Left colon (tissue), 2 donors: ENCODE results near the gene MPC1L. TPM values are rescaled to one million over a fixed set of nuclear protein-coding genes. Genes with fewer than 3 reads are reported as not detected.
"Not testable (repeated sequence)": the region's sequence is repeated elsewhere in the genome, so short reads cannot be mapped to it uniquely, and the experiment has no call there.

Experiments used
- ATAC-seq: fragments of 200-7000 bp; cut with Tn5 transposase; one replicate; pipeline ENCODE4 v1.9.1; 2020; ENCODE audit warnings: mild to moderate bottlenecking, moderate library complexity
- DNase-seq, 2 donors: peaks; one replicate each; pipeline ENCODE4 v3.0.0-alpha.2; 2020
- intact Hi-C, 2 donors: fragments of 100-400 bp; cut with DNase I in 1 of 2; cut with micrococcal nuclease in 1 of 2; formaldehyde crosslinking; loops; one replicate each; pipeline versions ENCODE4 v1.11.2 to v1.14.0; 2022; cut with DNase I, micrococcal nuclease
- long read RNA-seq: library from polyadenylated mRNA; unstranded; transcript quantifications from one replicate; pipeline ENCODE4 v2.0.0, GENCODE V29; 2021
- total RNA-seq, 2 donors: library from RNA; stranded (reverse); fragmentation: NEBNext Ultra II Directional; extraction: Animal tissue kit (Norgen Biotek cat#: 25700); gene quantifications; one replicate each; pipeline ENCODE4 v1.2.1, GENCODE V29; 2021
- donor health status: DM: no; HTN: no; CAD: no.
- donor health status: DM: yes; HTN: yes; CAD: no.

The MPC1L gene
- not detected for total RNA-seq
- long read RNA-seq, result 0 reads

- ATAC-seq (no peak), DNase-seq (no peak)
- intact Hi-C loops, result no loop called here
These were observed at the start of gene MPC1L for GRCh38 chrX:40623139-40623536. TSS of gene MPC1L (plus strand) at chrX:40623428. CDS start at chrX:40623566, 138 bp downstream.

DNA sequence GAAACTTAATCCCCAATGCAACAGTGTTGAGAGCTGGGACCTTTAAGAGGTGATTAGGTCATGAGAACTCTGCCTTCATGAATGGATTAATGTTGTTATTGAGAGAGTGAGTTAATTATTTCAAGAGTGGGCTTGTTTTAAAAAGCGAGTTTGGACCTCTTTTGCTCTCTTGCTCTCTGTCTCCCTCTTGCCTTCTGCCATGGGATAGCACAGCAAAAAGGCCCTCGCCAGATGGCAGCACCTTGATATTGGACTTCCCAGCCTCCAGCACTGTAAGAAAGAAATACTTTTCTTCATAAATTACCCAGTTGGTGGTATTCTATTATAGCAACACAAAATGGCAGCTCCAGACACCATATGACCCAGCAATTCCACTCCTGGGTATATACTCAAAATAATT lies 49.5 kb upstream of the MPC1L start:
- DNase-seq (no peak), ATAC-seq (peak; percentile 33)
- intact Hi-C loops, result no loop called here

GRCh38 chrX:40575411-40575810 lies 47.8 kb upstream of the MPC1L start:
- peak; percentile 32 for ATAC-seq
- DNase-seq, intact Hi-C loops: not testable (repeated sequence)

DNA sequence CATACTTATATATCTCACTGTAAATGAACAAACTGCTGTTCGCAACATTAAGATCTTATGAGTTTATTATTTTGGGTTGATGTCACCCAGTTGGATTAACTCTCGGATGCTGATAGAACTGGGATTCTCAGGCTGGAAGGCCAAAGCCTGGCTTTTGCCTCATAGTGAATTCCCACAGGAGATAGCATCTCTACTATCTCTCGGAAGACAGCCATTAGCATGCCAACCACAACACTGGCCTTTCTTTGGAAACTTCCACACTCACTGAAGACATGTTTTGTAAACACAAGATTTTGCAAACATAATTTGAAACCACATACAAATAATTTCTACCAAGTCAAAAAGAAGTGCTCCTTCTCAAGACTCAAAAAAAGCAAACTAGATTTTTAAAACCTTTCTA lies 46.9 kb upstream of the MPC1L start:
- ATAC-seq (no peak), DNase-seq (no peak)
- intact Hi-C loops, result no loop called here

DNA sequence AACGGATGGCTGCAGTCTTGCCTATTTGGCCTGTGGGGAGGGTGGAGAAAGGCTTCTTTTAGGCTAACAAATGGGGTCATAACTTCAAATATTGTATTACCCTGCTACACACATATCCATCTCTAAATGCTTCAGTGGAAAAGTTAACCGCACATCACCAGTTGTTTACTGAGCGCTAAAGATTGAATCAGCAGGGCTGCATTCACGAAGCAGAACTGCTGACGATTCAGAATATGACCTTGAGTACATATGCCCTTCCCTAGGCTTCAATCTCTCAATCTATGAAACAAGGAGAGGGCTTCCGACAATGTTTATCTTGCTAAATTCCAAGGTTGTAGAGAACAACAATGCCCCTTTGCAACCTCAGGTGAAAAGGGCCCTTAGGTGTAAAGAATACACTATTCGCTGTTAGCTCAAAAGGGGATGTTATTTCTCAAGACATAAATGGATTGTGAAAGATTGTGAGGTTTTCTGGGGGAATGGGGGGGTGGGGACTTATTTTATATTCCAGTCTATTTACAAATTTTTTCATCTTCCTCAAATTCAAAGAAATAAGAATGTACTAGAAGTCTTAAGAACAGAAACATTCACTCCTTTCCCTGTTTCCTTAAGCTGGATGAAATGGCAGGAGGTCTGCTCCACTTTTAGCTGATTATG lies 45.1 kb upstream of the MPC1L start:
- DNase-seq (no peak), ATAC-seq (no peak)
- intact Hi-C loops, result no loop called here

DNA sequence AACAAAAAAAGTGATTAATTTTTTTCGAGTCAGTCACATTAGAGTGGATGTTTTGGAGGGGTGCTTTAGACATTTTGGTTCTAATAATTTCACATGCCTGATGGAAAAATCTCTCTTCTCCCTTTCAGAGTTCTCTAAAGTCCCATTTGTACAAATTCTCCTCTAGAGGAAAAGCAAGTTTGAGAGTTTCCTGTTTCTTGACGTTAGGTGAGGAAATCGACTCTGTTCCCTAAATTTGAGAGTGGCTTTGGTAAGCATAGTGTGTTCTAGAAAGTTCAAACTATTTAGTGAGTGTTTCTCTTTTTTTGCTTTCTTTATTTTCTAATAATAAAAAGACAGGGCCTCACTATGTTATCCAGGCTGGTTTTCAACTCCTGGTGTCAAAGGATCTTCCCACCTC lies 44.1 kb upstream of the MPC1L start:
- ATAC-seq (no peak), DNase-seq (no peak)
- intact Hi-C loops, result no loop called here

- ATAC-seq, result peak; percentile 36
- no peak for DNase-seq
- intact Hi-C loops, result no loop called here
These were observed 43.2 kb upstream of the MPC1L start for GRCh38 chrX:40579900-40580536.

GRCh38 chrX:40580537-40581335 lies 42.5 kb upstream of the MPC1L start, which contains the start of gene ATP6AP2:
TSS of gene ATP6AP2 (plus strand) at chrX:40580970. CDS start at chrX:40581066, 96 bp downstream.
- ATAC-seq, result peak; percentile 97
- intact Hi-C loops, result no loop called here
- DNase-seq, result peak; percentile 93 to 95

GRCh38 chrX:40581336-40581920 lies 41.8 kb upstream of the MPC1L start:
- intact Hi-C loops, result no loop called here
- ATAC-seq, result peak; percentile 3
- DNase-seq, result no peak

DNA sequence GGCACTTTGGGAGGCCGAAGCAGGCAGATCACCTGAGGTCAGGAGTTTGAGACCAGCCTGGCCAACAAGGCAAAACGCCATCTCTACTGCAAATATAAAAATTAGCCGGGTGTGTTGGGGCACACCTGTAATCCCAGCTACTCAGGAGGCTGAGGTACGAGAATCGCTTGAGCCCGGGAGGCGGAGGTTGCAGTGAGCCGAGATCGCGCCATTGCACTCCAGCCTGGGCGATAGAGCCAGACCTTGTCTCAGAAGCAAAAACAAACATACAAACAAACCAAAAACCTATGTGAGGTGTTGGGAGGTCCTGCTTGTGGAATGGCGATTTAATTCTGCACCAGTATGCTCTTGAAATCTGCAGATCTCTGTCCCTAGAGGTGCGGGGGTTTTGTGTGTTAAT lies 41.0 kb upstream of the MPC1L start:
- ATAC-seq, DNase-seq, intact Hi-C loops: not testable (repeated sequence)

- no peak for DNase-seq
- intact Hi-C loops, result no loop called here
- no peak for ATAC-seq
These were observed 40.4 kb upstream of the MPC1L start for GRCh38 chrX:40582811-40583210.

DNA sequence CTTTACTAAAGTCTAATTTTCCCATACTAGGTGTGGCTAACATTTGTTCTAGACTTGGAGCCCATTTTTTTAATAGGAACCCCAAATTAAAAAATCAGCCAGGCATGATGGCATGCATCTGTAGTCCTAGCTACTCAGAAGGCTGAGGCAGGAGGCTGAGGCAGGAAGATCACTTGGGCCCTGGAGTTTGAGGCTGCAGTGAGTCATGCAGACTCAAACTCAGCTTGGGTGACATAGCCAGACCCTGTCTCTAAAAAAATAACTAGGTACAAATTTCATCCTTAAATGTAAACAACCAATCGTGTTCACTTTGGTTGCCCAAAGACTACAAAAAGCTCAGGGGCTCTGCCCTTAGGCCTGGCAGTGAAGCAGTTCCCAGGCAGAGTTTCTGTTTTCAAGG lies 35.6 kb upstream of the MPC1L start:
- DNase-seq, ATAC-seq, intact Hi-C loops: not testable (repeated sequence)

DNA sequence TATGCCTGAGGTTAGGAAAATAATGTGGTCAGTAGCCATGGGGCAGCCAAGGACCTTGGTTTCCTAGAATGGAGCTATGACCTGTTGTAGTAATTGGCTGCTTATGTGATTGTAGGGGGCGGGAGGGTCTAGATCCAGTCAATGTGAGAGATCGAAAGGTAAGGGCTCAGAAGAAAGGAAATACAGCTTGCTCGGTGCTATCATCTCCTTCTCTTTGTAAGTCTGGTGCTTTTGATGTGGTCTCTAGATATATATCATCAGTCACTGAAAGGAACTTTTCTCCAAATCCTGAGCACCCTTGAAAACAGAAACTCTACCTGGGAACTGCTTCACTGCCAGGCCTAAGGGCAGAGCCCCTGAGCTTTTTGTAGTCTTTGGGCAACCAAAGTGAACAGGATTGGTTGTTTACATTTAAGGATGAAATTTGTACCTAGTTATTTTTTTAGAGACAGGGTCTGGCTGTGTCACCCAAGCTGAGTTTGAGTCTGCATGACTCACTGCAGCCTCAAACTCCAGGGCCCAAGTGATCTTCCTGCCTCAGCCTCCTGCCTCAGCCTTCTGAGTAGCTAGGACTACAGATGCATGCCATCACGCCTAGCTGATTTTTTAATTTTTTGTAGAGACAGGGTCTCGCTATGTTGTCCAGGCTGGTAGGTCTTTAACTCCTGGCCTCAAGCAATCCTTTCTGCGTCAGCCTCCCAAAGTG lies 33.5 kb upstream of the MPC1L start:
- intact Hi-C loops, ATAC-seq, DNase-seq: not testable (repeated sequence)

DNA sequence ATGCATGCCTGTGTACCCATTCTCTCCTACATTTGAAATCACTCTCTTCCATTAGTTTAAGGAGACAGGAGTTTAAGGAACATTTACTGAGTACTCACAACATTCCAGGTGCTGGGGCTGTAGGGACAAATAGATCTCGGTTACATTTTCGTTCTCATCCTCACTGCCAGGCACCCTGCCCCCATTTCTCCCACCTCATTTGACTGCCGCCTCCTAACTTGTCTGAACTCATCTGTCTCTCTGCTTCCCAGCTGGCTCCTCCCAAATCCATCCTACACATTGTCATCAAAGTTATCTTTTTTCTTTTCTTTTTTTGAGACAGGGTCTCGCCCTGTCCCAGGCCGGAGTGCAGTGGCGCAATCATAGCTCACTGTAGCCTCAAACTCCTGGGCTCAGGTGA lies 19.8 kb upstream of the MPC1L start:
- ATAC-seq (no peak), DNase-seq (no peak)
- intact Hi-C loops, result no loop called here

GRCh38 chrX:40607381-40607780 lies 15.8 kb upstream of the MPC1L start:
- intact Hi-C loops, result no loop called here
- ATAC-seq (no peak), DNase-seq (no peak)

DNA sequence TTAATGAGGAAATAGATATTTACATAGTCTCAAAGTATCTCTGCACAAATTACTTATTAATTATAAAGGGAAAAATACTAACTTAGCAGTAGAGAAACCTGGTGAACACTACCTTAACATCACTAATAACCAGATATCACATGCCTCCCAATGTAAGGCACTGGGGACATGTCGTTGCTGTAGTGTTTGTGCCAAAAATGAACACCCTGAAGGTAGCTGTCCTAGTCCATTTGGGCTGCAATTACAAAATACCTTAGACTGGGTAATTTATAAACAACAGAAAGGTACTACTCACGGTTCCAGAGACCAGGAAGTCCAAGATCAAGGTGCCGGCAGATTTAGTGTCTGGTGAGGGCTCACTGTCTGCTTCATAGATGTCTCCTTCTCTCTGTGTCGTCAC lies 10.7 kb upstream of the MPC1L start:
- DNase-seq, result no peak
- intact Hi-C loops, result no loop called here
- ATAC-seq, result no peak

GRCh38 chrX:40615976-40616375 lies 7.3 kb upstream of the MPC1L start:
- DNase-seq (no peak), ATAC-seq (no peak)
- intact Hi-C loops, result no loop called here

DNA sequence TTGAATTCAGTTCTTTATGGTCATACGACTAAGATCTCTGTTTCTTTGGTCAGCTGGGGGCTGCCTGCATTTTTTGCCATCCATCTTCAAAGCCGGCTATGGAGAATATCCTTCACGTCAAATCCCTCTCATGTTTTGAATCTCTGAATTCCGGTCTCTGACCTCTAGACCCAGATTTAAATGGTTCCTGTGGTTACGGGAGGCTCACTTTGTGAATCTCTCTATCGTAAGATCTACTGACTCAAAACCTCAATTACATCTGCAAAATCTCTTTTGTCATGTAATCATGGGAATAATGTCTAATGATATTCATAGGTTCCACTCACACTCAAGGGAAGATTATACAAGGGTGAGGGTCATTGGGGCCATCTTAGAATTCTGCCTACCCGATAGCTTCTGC lies 5.7 kb upstream of the MPC1L start:
- intact Hi-C loops, result no loop called here
- no peak for DNase-seq
- ATAC-seq, result no peak
